VCaP (cell line): ENCODE measurements around the gene PCYOX1L.

Experiments used
- H3K27ac ChIP-seq: fragments of 450-650 bp; 2 replicates; pipeline ENCODE4 v1.5.1; 2017
- CTCF ChIP-seq: fragments of 450-650 bp; conservative IDR thresholded peaks from 2 replicates; pipeline ENCODE4 v1.5.1; 2017; ENCODE audit warnings: mild to moderate bottlenecking, moderate library complexity

The PCYOX1L gene

GRCh38 chr5:149338364-149338763 is 19.5 kb upstream of the PCYOX1L start:
- no peak for TF ChIP-seq CTCF
- H3K27ac ChIP-seq: no peak overlapping the region

- TF ChIP-seq CTCF: no peak
- no peak overlapping the region for H3K27ac ChIP-seq
Observed at GRCh38 chr5:149340920-149341319, 16.9 kb upstream of the PCYOX1L start.

GRCh38 chr5:149341876-149342275 is 16.0 kb upstream of the PCYOX1L start:
- no peak overlapping the region for H3K27ac ChIP-seq
- TF ChIP-seq CTCF: no peak

- TF ChIP-seq CTCF: no peak
- peak overlapping the region; percentile 93 for H3K27ac ChIP-seq
Observed at GRCh38 chr5:149344151-149344550, 13.7 kb upstream of the PCYOX1L start.

- no peak for TF ChIP-seq CTCF
Observed at GRCh38 chr5:149345147-149345891, 12.5 kb upstream of the PCYOX1L start, which contains the start of gene GRPEL2. GRPEL2 (plus strand) TSS chr5:149345499; CDS start chr5:149345540, 41 bp downstream.

GRCh38 chr5:149345892-149346222 is 12.0 kb upstream of the PCYOX1L start:
- TF ChIP-seq CTCF: no peak
- peak overlapping the region; percentile 93 for H3K27ac ChIP-seq

More at GRCh38 chr5:149345147-149345891, 12.5 kb upstream of the PCYOX1L start, which contains the start of gene GRPEL2:
- peak within 1 kb of the TSS; percentile 93 for H3K27ac ChIP-seq

- no peak for TF ChIP-seq CTCF
- no peak overlapping the region for H3K27ac ChIP-seq
Observed at GRCh38 chr5:149348518-149348917, 9.3 kb upstream of the PCYOX1L start.
